K562 (cell line): Measurements from ENCODE around the gene SETD3. TPM values are rescaled to one million over a fixed set of nuclear protein-coding genes. Genes with fewer than 3 reads are reported as not detected.

Experiments
- BHLHE40 ChIP-seq: IDR thresholded peaks from 2 replicates; pipeline ENCODE4 v1.6.1; 2011; ENCODE audit warnings: low read length, improper control_type of control experiment
- CBX1 ChIP-seq: sonication (generic); IDR thresholded peaks from 2 replicates; pipeline ENCODE4 v1.6.1; 2016; ENCODE audit warnings: antibody characterized with exemption, low read depth, mild to moderate bottlenecking
- CHAMP1 ChIP-seq: fragments of 450-650 bp; IDR thresholded peaks from 2 replicates; pipeline ENCODE4 v1.6.1; 2016; ENCODE audit warnings: mild to moderate bottlenecking
- FOXP4 ChIP-seq: sonication (generic); formaldehyde crosslinking; IDR thresholded peaks from 2 replicates; pipeline ENCODE4 v1.8.0; 2022; ENCODE audit warnings: mild to moderate bottlenecking, missing genetic modification reagents, borderline replicate concordance
- KHSRP ChIP-seq: fragments of 450-650 bp; IDR thresholded peaks from 2 replicates; pipeline ENCODE4 v1.6.1; 2017
- MCM5 ChIP-seq: fragments of 450-650 bp; IDR thresholded peaks from 2 replicates; pipeline ENCODE4 v1.6.1; 2016; ENCODE audit warnings: low read depth
- RBFOX2 ChIP-seq: fragments of 200-400 bp; formaldehyde crosslinking; IDR thresholded peaks from 2 replicates; pipeline ENCODE4 v1.6.1; 2017; ENCODE audit warnings: low read depth, mild to moderate bottlenecking, low read length, moderate library complexity
- RBM17 ChIP-seq: fragments of 200-400 bp; formaldehyde crosslinking; IDR thresholded peaks from 2 replicates; pipeline ENCODE4 v1.6.1; 2017; ENCODE audit warnings: low read depth, mild to moderate bottlenecking, low read length, borderline replicate concordance
- STAG1 ChIP-seq: sonication (generic); formaldehyde crosslinking; IDR thresholded peaks from 2 replicates; pipeline ENCODE4 v1.5.0; 2020; ENCODE audit warnings: missing genetic modification reagents, borderline replicate concordance
- TCF7L2 ChIP-seq: fragments of 150-350 bp; IDR thresholded peaks from 2 replicates; pipeline ENCODE4 v1.6.1; 2016; ENCODE audit warnings: low read depth, mild to moderate bottlenecking, low read length, moderate library complexity
- TRIM28 ChIP-seq: fragments of 450-650 bp; IDR thresholded peaks from 2 replicates; pipeline ENCODE4 v1.6.1; 2017
- TSC22D4 ChIP-seq: fragments of 450-650 bp; IDR thresholded peaks from 2 replicates; pipeline ENCODE4 v1.6.1; 2016; ENCODE audit warnings: missing genetic modification characterization, missing biosample characterization, control low read depth
- ZNF696 ChIP-seq: fragments of 250-450 bp; sonication (Bioruptor Pico); conservative IDR thresholded peaks from 2 replicates; pipeline ENCODE4 v1.4.0; 2020; ENCODE audit warnings: mild to moderate bottlenecking, moderate library complexity
- polyA plus RNA-seq, 8 experiments: library from polyadenylated mRNA; depleted of rRNA in 4 of 8; stranded (reverse) in 5 of 8; unstranded in 3 of 8; fragments of >200 nt; fragmentation: Nextera tagmentation in 2 of 8; fragmentation: Illumina TruSeq in 1 of 8; extraction: Ambion mirVana in 2 of 8; extraction: Trizol in 1 of 8; gene quantifications; 2 replicates each; pipeline versions ENCODE4 v1.2.1 to v1.2.3, GENCODE V29; 2011 to 2014; ENCODE audit warnings: inconsistent platforms in 1 of 8, missing spikeins in 1 of 8
- total RNA-seq, 7 experiments: library from RNA; depleted of rRNA in 6 of 7; stranded (reverse); fragments of >200 nt in 6 of 7; fragmentation: Illumina TruSeq in 2 of 7; extraction: Trizol in 2 of 7; gene quantifications; 2 replicates each; pipeline versions ENCODE4 v1.2.1 to v1.2.3, GENCODE V29; 2011 to 2021; ENCODE audit warnings: low replicate concordance in 1 of 7
- TF ChIP-seq, protein P1 (sequence below), 2 experiments: fragments of 450-650 bp in 1 of 2; sonication (generic) in 1 of 2; formaldehyde crosslinking in 1 of 2; IDR thresholded peaks in 1 of 2; conservative IDR thresholded peaks in 1 of 2; 2 replicates each; pipeline versions ENCODE4 v1.6.1 to v1.8.1; 2016 to 2023; ENCODE audit warnings: mild to moderate bottlenecking in 2 of 2, moderate library complexity in 2 of 2, inconsistent platforms in 1 of 2, missing genetic modification reagents in 1 of 2

The SETD3 gene
- total and polyA plus RNA-seq, 9 of the 15 experiments (the other 6 are each of a cell fraction or from before 2014, with no cell fraction given), result 8.5 to 35.9 (median 26.5) TPM

DNA sequence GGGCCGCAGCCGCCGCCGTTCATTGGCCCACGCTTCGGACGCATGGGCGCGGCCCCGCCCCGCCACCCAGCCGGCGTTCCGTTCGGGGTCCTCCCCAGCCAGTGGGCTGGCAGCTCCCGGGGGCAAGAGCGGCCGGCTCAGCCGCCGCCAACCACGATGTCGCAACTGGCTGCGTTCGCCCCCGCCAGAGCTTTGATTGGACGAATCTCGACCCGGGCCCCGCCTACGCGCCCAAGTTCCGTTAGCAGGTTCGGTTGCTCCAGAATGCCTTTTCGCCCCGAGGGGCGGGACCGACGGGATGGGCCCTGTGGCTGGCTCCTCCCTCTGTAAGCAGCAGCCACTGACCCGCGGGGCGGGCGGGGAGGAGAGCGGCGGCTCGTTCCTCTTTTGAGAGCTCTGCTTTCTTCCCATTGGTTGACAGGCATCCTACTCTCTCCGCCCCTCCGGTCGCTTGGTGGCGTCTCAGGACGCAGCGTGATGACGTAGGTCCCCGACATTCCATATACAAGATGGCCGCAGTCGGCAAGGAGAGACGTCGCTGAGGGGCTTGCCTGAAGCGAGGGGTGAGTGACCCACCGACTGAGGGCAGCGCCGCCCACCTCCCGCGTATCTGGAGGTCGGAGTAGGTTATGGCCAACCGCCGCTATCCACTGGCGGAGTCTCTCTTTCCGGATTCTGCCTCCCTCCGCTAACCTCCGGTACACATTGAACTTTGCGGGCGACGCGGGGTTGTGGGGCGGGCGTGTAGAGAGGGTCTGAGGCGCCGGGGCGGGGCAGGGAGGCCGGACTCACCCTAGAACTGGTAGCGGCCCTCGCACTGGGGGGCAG, 472 bp upstream of the SETD3 start, which contains the start of gene CCNK (continued):
- TF ChIP-seq, protein P1, sequence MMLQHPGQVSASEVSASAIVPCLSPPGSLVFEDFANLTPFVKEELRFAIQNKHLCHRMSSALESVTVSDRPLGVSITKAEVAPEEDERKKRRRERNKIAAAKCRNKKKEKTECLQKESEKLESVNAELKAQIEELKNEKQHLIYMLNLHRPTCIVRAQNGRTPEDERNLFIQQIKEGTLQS (IDR thresholded peaks at IDR 0.05), result peak; percentile 63
- TF ChIP-seq, protein P1 (CRISPR knock-in tag; conservative IDR thresholded peaks at IDR 0.05), result no peak
- no peak for TF ChIP-seq TCF7L2
- TF ChIP-seq CBX1, result no peak
- TF ChIP-seq MCM5, result no peak
- TF ChIP-seq TSC22D4 (tag), result no peak
- TF ChIP-seq CHAMP1, result no peak
- TF ChIP-seq STAG1 (CRISPR knock-in tag), result no peak
- no peak for TF ChIP-seq ZNF696
- no peak for TF ChIP-seq FOXP4 (CRISPR knock-in tag)
- peak; percentile 74 for TF ChIP-seq KHSRP
- no peak for TF ChIP-seq RBM17
- no peak for TF ChIP-seq TRIM28
- TF ChIP-seq RBFOX2, result peak; percentile 93
- TF ChIP-seq BHLHE40, result no peak
